AML-193 (cell line): ENCODE data around the gene MDFIC.
A peak's percentile ranks its signal among the peaks of the same experiment; 100 is the strongest.

ENCODE experiments used
- DNase-seq, 2 experiments: peaks; one replicate each; lab custom pipeline; 2025; lab: John Stamatoyannopoulos, UW

Gene MDFIC

GRCh38 chr7:114997487-114998404 lies 75.9 kb downstream of the MDFIC start:
- DNase-seq, result no peak

- no peak for DNase-seq
Measured at GRCh38 chr7:115004121-115004520, 82.2 kb downstream of the MDFIC start.

GRCh38 chr7:115005251-115005650 lies 83.4 kb downstream of the MDFIC start:
- no peak for DNase-seq

- no peak for DNase-seq
Measured at GRCh38 chr7:115005953-115006352, 84.1 kb downstream of the MDFIC start.

GRCh38 chr7:115007751-115008150 lies 85.9 kb downstream of the MDFIC start:
- no peak for DNase-seq

DNA sequence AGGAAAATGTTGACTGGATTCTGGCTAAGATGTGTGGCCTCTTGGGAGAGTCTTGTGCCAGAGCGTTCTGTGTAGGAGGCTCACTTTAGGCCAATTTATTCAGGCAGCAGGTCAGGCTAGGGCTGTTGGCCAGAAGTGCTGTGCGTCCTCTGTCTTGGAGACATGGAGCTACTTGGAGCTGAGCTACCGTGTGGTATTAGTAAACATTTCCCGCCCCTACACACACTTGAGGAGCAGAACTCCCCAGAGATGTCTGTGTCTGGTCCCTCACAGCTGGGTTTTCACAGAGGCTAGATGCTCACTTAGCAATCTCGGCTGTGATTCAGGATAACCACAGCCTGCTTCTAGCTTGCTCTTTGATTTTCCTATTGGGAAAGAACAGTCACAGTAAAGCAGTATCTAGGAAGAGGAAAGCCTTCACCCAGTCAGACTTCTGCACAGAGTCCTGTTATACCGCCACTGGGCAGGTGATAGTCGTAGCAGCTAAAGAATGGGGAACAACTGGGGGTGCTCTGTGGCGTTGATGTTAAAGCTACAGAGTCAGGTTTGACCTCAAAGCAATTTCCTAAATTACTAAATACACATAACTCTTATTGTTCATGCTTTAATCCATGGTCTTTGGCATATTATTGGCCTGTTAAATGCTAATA lies 86.7 kb downstream of the MDFIC start:
- DNase-seq, result no peak

DNA sequence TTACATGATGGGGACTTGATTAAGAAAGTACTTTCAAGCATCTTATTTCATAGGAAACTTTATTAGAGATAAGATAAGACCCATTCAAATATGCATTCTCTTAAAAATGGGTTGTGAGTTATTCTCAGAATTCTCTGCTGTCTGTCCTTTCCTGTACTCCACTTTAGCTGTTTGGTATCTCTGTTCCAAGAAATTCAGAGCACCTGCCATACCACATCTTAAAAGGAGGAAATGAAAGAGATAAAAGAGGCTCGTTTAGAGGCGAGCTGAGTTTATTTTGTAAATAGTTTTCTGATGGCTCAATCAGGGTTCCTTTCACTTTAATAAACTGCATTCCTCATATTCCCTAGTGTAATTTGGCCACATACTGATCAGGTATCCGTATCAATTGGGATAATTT lies 87.2 kb downstream of the MDFIC start:
- DNase-seq, result no peak

GRCh38 chr7:115009736-115010440 lies 88.0 kb downstream of the MDFIC start:
- DNase-seq, result no peak

DNA sequence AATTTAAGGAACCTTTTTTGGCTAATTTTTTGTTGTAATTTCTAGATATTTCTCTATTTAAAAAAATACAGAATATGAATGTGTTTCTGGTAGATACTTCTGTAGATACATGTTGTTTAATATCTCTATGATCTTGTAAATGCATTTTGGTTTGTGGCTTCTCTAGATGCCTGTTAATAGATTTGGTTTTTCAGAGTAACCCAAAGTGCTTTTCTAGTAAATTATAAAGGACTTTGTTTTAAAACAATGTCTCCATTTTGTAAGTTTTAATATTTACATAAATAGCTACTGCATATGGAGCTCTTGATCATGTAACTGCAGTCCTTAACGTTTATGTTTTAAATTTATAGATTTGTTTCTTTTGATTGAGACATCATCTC lies 88.5 kb downstream of the MDFIC start:
- no peak for DNase-seq

DNA sequence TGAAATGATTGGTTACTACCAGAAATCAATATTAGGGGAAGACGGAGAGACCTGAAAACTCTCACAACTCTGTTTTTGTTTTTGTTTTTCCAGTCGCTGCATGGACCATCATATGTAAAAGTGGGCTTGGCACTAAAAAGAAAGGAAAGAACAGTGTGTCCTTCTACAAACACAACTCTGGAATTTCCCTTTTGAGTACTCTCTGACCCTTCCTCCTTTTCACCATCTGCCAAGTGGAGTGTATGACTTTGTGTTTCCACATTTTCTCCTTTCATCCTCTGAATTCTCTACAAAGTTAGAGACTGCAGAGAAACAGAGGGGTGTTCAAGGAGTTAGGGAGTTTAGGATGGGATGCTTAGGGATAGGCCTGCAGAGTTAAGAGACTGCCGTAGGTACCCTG lies 92.0 kb downstream of the MDFIC start:
- DNase-seq, result no peak

GRCh38 chr7:115014794-115015193 lies 92.9 kb downstream of the MDFIC start:
- no peak for DNase-seq

- DNase-seq, result no peak
Measured at GRCh38 chr7:115015619-115016018, 93.7 kb downstream of the MDFIC start.

DNA sequence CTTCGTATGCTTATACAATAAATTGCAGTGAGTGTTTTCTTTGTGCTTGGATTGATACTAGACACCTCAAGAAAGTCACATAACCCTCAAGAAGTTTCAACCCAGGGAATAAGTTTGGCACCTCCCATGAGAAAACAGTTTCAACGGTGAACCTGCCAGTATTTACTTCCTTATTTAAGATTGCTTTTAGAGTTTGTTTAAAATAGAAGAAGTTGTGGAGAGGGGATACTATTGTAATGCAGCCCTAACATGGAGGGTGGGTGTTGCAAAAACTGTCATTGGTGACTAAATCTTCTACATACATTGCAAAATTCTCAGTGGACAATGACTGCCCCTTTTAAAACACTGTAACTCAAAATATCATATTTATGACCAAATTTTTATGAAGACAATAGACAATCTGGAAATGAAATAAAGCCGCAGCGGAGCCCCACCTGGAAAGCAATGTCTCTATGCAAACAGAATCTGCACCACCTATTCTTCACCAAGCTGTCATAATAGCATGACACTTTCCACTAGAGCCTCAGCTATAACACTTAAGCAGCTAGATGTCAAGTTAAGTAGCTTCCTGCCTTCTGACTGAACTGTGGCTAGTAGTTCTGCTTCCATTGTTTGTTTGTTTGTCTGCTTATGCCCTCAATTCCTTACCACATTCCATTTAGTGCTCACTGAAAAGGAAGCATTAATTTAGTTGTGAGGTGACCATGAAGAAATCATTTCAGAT lies 98.2 kb downstream of the MDFIC start:
- DNase-seq, result peak; percentile 88 to 94

DNA sequence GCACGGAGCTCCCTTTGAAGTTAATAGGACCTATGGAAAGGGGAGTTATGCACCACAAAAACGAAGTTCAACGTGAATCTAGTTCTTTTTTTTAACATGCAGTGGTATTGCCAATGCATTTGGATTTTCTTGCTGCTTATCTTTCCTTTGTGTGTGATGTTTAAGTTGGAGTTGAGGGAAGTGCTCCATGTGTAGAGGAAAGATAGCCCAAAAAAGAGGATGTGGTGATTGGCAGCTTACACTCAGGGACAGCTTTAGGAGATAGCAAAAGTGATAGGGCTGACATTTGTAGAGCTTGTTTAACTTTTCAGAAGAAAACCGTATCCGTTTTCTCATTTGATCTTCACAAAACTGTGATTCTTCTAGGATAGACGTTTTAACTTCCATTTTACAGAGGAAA lies 101.3 kb downstream of the MDFIC start:
- peak; percentile 19 to 41 for DNase-seq

- DNase-seq, result no peak
Measured at GRCh38 chr7:115024276-115024675, 102.4 kb downstream of the MDFIC start.

GRCh38 chr7:115032715-115033703 lies 111.1 kb downstream of the MDFIC start:
- DNase-seq, result no peak

- DNase-seq, result no peak
Measured at GRCh38 chr7:115033917-115034459, 112.1 kb downstream of the MDFIC start.

- DNase-seq, result no peak
Measured at GRCh38 chr7:115034515-115034914, 112.6 kb downstream of the MDFIC start.

- no peak for DNase-seq
Measured at GRCh38 chr7:115037128-115037802, 115.4 kb downstream of the MDFIC start.

GRCh38 chr7:115038158-115038557 lies 116.3 kb downstream of the MDFIC start:
- DNase-seq, result no peak
